ENCODE data around the gene EPHB1. TPM values are rescaled to one million over a fixed set of nuclear protein-coding genes. Genes with fewer than 3 reads are reported as not detected.

EPHB1 gene
- total and polyA plus RNA-seq, 12 donors: 0.07 to 3.4 (median 1.6) TPM

DNA sequence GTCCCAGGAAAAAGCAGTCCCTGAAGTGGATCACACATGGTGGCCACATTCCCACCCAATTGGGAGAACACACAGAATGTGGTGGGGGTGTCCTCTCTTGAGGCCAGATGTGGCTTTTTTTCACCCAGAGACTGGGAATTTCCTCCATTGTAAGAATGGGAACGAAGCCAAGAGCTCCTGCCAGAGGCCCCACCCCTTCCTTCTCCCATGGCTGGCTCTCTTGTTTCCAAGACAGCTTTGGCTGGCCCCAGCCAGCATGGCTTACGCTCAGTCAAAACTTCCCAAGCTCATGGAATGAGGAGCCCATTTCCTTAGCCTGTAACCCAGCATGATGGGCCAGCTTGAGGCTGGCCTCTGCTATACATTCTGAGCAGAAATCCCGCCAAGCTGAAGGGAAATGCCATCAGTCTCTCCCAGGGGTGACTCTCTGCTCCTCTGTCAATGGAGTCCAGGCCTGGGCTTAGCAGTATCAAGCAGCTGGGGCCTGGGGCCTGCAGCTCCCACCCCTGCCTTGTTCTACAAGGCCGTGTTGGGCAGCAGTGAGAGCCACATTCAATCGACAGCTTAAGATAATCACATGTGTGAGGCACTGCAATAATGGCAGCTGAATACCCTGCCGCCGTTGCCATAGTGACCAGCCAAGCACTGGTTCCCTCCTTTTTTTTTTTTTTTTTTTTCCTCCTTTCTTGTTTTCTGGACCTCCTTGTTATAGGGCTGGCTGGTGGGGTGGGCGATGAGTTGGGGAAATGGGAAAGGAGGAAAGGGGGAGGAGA lies 142.4 kb downstream of the EPHB1 start:
- Histone ChIP-seq H3K36me3 (no peaks in the 10 kb centered on the region), H3K4me1 (peaks cover 0 to 6% (median 0%) of the 10 kb centered on the region in 9 donors), H3K4me3 (no peak overlapping the region), H3K27ac (no peak overlapping the region), H3K27me3 (no peaks in the 10 kb centered on the region), H3K9me3 (no peaks in the 10 kb centered on the region)
- TF ChIP-seq, protein P1, sequence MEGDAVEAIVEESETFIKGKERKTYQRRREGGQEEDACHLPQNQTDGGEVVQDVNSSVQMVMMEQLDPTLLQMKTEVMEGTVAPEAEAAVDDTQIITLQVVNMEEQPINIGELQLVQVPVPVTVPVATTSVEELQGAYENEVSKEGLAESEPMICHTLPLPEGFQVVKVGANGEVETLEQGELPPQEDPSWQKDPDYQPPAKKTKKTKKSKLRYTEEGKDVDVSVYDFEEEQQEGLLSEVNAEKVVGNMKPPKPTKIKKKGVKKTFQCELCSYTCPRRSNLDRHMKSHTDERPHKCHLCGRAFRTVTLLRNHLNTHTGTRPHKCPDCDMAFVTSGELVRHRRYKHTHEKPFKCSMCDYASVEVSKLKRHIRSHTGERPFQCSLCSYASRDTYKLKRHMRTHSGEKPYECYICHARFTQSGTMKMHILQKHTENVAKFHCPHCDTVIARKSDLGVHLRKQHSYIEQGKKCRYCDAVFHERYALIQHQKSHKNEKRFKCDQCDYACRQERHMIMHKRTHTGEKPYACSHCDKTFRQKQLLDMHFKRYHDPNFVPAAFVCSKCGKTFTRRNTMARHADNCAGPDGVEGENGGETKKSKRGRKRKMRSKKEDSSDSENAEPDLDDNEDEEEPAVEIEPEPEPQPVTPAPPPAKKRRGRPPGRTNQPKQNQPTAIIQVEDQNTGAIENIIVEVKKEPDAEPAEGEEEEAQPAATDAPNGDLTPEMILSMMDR (IDR thresholded peaks at IDR 0.05): no peak
- ATAC-seq (peak in 4 of 8 donors; percentile 16 to 68 (median 44)), DNase-seq (peak in 1 of 2 donors; percentile 10)
- intact Hi-C loops (cut with DNase I): no loop called here
- WGBS, 2 donors: 45 to 54% methylated on average over 8 of the region's 8 CpGs

DNA sequence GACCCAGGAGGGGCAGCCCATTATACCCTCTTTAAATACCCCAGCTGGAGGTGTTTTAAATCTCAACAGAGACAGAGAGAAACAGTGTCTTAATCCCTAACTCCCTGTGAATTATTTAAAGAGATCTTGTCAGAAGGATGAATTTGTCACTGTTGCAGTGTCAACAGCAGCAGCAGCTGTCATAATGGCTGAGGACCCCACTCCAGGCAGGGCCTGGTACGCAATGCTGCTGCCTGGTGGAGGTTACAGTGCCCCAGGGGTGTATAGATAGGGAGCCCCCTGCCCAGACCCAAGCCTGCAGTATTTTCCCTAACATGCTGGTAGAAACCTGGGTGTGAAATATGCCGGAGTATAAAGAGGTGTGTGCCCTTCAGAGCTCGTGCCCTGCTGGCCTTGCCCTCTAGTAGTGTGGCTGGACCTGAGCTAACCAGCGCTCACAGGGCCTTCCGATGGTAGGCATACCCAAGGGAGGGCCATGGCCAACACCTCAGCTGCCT lies 143.0 kb downstream of the EPHB1 start:
- Histone ChIP-seq H3K27me3 (no peaks in the 10 kb centered on the region), H3K27ac (no peak overlapping the region), H3K36me3 (no peaks in the 10 kb centered on the region), H3K4me3 (no peak overlapping the region), H3K9me3 (no peaks in the 10 kb centered on the region), H3K4me1 (peaks cover 0 to 6% (median 0%) of the 10 kb centered on the region in 9 donors)
- intact Hi-C loops (cut with DNase I): no loop called here
- WGBS, 2 donors: 77 to 78% methylated on average over 5 of the region's 5 CpGs
- TF ChIP-seq, protein P1 (IDR thresholded peaks at IDR 0.05): no peak
- DNase-seq (no peak), ATAC-seq (no peak)

DNA sequence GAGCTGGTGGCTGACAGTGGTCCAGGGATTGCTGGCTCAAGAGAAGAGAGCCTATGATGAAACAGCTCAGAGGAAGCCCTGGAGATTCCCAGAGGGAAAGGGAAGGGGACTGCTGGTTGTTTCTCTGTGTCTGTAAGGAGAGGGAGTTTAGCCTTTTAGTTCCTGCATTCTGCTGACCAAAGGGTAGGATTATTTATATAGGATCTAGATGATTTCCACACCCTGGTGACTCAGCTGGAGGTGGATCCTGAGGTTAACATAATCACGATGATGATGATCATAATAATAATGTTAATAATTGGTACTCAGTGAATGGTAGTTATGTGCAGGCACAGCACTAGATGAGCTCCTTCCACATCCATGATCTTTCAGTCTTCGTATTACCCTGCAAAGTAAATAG lies 144.9 kb downstream of the EPHB1 start:
- intact Hi-C loops (cut with DNase I): no loop called here
- Histone ChIP-seq H3K36me3 (no peaks in the 10 kb centered on the region), H3K4me3 (no peak overlapping the region), H3K27ac (no peak overlapping the region), H3K27me3 (no peaks in the 10 kb centered on the region), H3K4me1 (peaks cover 0 to 6% (median 0%) of the 10 kb centered on the region in 9 donors), H3K9me3 (no peaks in the 10 kb centered on the region)
- 77 to 87% methylated on average over 2 of the region's 2 CpGs for WGBS, 2 donors
- ATAC-seq: no peak
- TF ChIP-seq, protein P1 (IDR thresholded peaks at IDR 0.05): no peak
- DNase-seq: no peak

DNA sequence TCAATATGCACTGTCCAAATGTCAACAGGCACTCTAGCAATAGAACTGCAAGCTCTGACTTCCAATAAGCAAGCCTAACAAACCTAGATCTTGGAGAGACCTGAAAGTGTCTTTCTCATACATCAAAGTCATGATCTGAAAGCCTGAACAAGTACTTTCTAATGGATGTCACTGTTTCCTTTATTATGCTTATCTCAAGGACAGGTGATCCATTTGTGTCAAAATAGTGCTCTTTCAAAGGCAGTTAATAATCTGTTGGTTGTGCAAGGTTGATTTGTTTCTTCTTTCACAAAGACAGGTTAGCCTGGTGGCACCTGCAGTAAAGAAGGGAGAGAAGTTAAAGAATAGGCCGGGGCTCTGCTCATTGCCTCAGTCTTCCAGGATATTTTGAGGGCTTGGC lies 146.8 kb downstream of the EPHB1 start:
- WGBS, 2 donors: 88% methylated on average over 1 of the region's 1 CpG
- Histone ChIP-seq H3K9me3 (no peaks in the 10 kb centered on the region), H3K4me3 (no peak overlapping the region), H3K27me3 (no peaks in the 10 kb centered on the region), H3K27ac (no peak overlapping the region), H3K4me1 (peaks cover 0 to 6% (median 0%) of the 10 kb centered on the region in 9 donors), H3K36me3 (no peaks in the 10 kb centered on the region)
- DNase-seq (no peak), ATAC-seq (no peak)
- intact Hi-C loops (cut with DNase I): no loop called here
- TF ChIP-seq, protein P1 (IDR thresholded peaks at IDR 0.05): no peak

All from heart right ventricle (tissue), 16 donors.